Measurements from ENCODE around the gene FAM184B. TPM values are rescaled to one million over a fixed set of nuclear protein-coding genes. Genes with fewer than 3 reads are reported as not detected.

FAM184B gene
- total RNA-seq, 1 donor from 2014 or later: not detected

- Histone ChIP-seq H3K9me3 (no peaks in the 10 kb centered on the region), H3K27ac (peak overlapping the region; percentile 97), H3K4me3 (peak overlapping the region; percentile 92 to 97), H3K36me3 (no peaks in the 10 kb centered on the region), H3K27me3 (no peaks in the 10 kb centered on the region), H3K4me1 (peaks cover 50% of the 10 kb centered on the region)
- no peak for DNase-seq (ENCODE audit: extremely low spot score in 2 of 2)
- TF ChIP-seq CTCF (IDR thresholded peaks at IDR 0.05): no peak
- TF ChIP-seq POLR2AphosphoS5 (IDR thresholded peaks at IDR 0.05; ENCODE audit: insufficient read depth in 1 of 2, low read depth in 1 of 2): no peak
- TF ChIP-seq POLR2A (IDR thresholded peaks at IDR 0.05): no peak
- intact Hi-C loops (cut with DNase I): loop anchor here (5.0 kb wide), 1 partner anchor 213 kb away; the partner anchor contains the start of gene LCORL
Observed at GRCh38 chr4:17809667-17810066, 28.2 kb upstream of the FAM184B start.

GRCh38 chr4:17807446-17807845 is 26.0 kb upstream of the FAM184B start:
- H3K4me3 ChIP-seq: peak overlapping the region; percentile 12 to 23
- H3K36me3 ChIP-seq: peaks cover 0 to 18% of the 10 kb centered on the region in 2 donors
- TF ChIP-seq CTCF (IDR thresholded peaks at IDR 0.05) (no peak), POLR2AphosphoS5 (IDR thresholded peaks at IDR 0.05; ENCODE audit: insufficient read depth in 1 of 2, low read depth in 1 of 2) (no peak), POLR2A (IDR thresholded peaks at IDR 0.05) (no peak)
- DNase-seq (ENCODE audit: extremely low spot score in 2 of 2): no peak
- intact Hi-C loops (cut with DNase I): no loop called here
- no peaks in the 10 kb centered on the region for H3K27me3 ChIP-seq
- peaks cover 50% of the 10 kb centered on the region for H3K4me1 ChIP-seq
- H3K27ac ChIP-seq: peak overlapping the region; percentile 11
- H3K9me3 ChIP-seq: no peaks in the 10 kb centered on the region

GRCh38 chr4:17805580-17806155 is 24.2 kb upstream of the FAM184B start:
- intact Hi-C loops (cut with DNase I): no loop called here
- DNase-seq (ENCODE audit: extremely low spot score in 2 of 2): no peak
- no peak overlapping the region for H3K4me3 ChIP-seq
- H3K27me3 ChIP-seq: no peaks in the 10 kb centered on the region
- H3K4me1 ChIP-seq: peaks cover 39% of the 10 kb centered on the region
- TF ChIP-seq CTCF (IDR thresholded peaks at IDR 0.05) (no peak), POLR2AphosphoS5 (IDR thresholded peaks at IDR 0.05; ENCODE audit: insufficient read depth in 1 of 2, low read depth in 1 of 2) (no peak), POLR2A (IDR thresholded peaks at IDR 0.05) (no peak)
- H3K9me3 ChIP-seq: no peaks in the 10 kb centered on the region
- peaks cover 0 to 18% of the 10 kb centered on the region in 2 donors for H3K36me3 ChIP-seq
- no peak overlapping the region for H3K27ac ChIP-seq

- DNase-seq (ENCODE audit: extremely low spot score in 2 of 2): no peak
- Histone ChIP-seq H3K9me3 (no peaks in the 10 kb centered on the region), H3K27me3 (no peaks in the 10 kb centered on the region), H3K27ac (no peak overlapping the region), H3K4me3 (no peak overlapping the region), H3K36me3 (peaks cover 0 to 5% of the 10 kb centered on the region in 2 donors), H3K4me1 (no peaks in the 10 kb centered on the region)
- intact Hi-C loops (cut with DNase I): no loop called here
- TF ChIP-seq CTCF (IDR thresholded peaks at IDR 0.05) (no peak), POLR2AphosphoS5 (IDR thresholded peaks at IDR 0.05; ENCODE audit: insufficient read depth in 1 of 2, low read depth in 1 of 2) (no peak), POLR2A (IDR thresholded peaks at IDR 0.05) (no peak)
Observed at GRCh38 chr4:17797808-17798207, 16.4 kb upstream of the FAM184B start.

- no peaks in the 10 kb centered on the region for H3K4me1 ChIP-seq
- H3K27ac ChIP-seq: no peak overlapping the region
- H3K27me3 ChIP-seq: no peaks in the 10 kb centered on the region
- H3K4me3 ChIP-seq: no peak overlapping the region
- no peaks in the 10 kb centered on the region for H3K9me3 ChIP-seq
- no peak for DNase-seq (ENCODE audit: extremely low spot score in 2 of 2)
- intact Hi-C loops (cut with DNase I): no loop called here
- H3K36me3 ChIP-seq: peaks cover 0 to 8% of the 10 kb centered on the region in 2 donors
- TF ChIP-seq CTCF (IDR thresholded peaks at IDR 0.05): no peak
- TF ChIP-seq POLR2A (IDR thresholded peaks at IDR 0.05): no peak
- TF ChIP-seq POLR2AphosphoS5 (IDR thresholded peaks at IDR 0.05; ENCODE audit: insufficient read depth in 1 of 2, low read depth in 1 of 2): no peak
Observed at GRCh38 chr4:17794730-17795129, 13.3 kb upstream of the FAM184B start.

Data from vagina (tissue), 2 donors.